GM19397 (cell line): ENCODE results near the gene EPB41L2.

Experiments
- ATAC-seq: cut with Tn5 transposase; IDR thresholded peaks from one replicate; pipeline ENCODE4 v1.9.1; 2021; ENCODE audit warnings: mild to moderate bottlenecking, moderate library complexity; ENCODE audit not compliant: unreplicated experiment

Gene EPB41L2

DNA sequence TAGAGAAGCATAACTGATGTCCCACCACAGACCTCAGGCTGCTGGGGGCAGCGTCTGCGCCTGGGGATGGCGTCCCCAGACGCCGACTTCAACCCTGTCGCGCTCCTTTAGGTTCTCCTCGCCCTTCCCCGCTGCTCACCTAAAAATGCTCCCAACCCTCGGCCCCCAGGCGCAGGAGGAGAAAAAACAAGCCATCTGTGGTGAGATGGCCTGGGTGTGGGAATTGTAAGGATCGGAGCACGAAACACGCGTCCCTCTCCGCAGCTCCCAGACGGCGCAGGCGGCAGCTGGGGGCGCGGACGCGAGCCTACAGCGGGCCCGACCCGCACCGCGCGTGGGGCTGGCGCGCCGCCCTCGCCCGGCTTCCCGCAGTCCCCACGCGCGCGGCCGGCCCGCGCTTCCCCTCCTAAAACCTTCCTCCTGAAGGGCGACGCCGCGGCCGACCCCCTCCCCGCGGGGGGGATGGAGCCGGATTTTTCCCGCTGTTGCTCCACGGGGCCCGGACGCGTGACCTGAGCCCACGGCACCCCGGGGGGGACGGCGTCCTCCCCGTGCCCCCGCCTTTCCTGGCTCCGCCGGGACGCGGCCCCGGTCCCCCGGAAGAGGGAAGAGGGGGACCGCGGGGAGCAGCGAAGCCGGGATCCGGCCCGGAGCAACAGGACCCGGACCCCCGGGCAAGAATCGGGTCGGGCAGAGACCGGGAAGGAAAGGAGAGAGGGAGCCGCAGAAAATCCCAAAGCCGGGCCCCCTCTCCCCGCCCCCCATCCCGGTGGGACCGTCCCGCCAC, 611 bp downstream of the EPB41L2 start:
- peak; percentile 28 for ATAC-seq

DNA sequence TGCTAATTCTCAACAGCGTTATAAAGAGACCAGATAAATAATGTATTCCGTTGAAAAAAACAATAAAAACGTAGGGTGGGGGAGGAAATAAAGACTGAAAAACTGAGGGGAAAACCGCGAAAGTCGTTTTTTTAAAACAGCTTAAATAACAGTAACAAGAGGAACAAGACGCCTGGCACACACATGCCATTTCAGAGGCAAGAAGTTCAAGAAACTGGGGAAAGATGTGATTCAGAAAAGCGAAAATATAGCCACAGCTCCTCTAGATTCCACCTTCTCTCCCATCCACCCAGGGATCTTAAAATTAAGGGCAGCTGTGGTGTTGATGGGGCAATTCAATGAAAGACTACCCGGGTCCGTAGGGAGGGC, 1.3 kb downstream of the EPB41L2 start:
- ATAC-seq = no peak

DNA sequence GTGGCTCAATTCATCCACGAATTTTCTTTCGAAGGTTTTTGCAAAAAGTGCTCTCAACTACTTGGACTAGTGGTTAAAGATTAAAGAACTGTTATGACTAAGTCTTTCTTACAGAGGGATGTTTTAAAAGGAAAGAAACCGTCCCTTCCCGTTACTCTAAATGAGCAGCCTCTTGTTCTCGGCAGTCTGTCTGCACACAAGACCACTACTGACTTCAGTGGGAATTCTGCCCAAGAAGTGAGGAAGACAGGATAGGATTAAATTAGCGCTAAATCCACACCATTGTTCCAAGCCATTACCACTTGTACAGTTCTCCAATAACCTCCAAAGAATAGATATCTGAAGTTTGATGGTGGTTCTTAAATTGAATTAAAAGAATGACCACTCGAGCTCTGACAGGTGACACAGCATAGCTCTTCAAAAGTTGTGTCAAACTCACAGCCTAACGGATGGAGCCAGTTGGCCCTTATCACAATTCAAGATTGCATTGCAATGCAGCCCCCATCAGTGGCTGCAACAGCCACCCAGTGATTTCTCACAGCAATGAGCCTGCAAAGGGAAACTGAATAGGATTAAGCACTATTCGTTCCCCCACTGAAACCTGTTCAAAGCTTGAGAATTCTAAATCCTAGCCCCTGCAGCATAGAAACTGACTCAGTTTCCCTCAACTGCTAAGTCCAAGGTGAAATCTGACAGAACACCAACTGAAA, 1.8 kb downstream of the EPB41L2 start:
- no peak for ATAC-seq

DNA sequence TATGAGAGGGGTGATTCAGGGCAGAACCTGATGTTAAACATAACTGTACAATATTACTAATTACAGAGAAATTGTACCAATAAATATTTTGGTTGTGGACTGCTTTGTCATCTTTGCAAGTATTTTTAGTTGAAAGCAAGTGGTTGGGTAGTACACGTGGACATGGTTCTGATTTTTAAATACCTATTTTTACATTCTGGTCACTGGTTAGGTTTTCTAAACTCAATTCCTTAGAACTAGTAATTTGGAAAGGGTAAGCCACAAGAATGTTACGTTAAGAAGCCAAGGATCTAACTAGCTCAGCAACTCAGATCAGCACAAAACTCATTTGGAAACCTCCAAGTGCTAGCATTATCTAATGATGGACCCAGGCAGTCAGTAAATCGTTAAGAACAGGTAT, 2.7 kb downstream of the EPB41L2 start:
- no peak for ATAC-seq

DNA sequence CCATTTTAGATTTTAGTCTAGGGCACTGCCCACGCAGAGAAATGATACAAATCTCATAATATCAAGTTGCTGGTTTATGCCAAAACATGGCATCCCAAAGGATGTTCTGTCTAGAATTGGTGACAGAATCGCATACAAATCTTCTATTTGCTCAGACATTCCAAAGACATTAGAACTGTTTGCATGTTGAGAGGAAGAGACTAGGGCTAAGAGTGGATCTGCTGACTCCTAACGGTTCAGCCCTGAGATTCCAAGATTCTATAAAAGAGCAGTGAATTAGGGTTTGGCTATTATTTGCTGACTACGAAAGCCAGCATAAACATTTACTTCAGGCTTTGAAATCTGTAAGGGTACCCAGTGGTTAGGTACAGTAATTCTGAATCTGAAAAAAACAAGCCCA, 3.6 kb downstream of the EPB41L2 start:
- ATAC-seq = no peak

DNA sequence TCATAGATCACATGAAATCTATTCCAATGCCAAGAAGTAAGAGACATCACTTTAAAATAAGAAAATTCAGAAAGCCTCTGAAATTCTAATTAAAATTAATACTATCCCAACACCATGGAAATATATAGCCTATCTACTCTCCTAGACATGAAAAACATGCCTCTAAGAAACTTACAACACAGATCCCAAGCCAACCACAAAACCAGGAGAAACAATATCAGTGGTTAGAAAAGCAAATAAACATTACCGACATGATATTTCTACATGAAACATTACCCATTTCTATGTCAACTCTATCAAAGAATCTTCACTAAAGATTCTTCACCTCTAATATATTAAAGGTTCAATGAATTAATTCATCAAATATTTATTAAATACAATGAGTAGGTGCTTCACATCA, 4.8 kb downstream of the EPB41L2 start:
- ATAC-seq = no peak

DNA sequence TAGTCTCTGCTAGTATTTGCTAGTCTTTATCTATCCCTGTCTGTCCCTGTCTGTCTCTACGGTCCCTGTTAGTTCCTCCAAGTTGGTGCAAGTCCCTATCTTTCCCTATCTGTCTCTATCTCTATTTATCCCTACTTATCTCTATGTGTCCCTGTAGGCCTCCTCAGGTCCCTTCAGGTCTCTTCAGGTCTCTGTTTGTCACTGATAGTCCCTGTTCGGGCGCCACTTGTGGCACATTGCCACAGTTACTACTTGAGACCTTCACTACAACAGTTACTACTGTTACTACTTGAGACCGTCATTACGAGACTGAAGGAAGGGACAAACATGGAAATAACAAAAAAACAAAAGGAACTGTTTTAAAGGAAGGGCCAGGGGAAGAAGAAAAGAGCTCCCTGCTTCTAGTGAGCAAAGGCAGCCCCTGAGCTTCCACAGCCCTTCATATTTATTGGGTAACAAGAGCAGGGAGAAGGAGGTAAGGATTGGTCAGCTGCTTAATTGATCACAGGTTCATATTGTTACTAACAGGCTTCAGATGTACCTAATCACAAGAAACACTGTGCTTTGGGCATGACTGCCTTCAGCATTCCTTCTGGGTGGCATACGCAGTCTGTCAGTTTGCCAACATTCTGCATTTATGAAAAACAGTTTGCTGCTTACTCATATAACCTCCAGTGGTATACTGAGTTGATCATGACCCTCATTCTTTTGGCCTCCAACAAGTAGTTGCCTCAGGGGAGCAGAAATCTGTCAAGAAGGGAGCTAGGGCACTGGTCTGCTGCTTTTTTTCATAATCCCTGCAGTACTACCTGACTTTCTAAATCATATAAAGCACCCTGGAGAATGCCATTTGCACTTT, 8.4 kb downstream of the EPB41L2 start:
- ATAC-seq = no peak

DNA sequence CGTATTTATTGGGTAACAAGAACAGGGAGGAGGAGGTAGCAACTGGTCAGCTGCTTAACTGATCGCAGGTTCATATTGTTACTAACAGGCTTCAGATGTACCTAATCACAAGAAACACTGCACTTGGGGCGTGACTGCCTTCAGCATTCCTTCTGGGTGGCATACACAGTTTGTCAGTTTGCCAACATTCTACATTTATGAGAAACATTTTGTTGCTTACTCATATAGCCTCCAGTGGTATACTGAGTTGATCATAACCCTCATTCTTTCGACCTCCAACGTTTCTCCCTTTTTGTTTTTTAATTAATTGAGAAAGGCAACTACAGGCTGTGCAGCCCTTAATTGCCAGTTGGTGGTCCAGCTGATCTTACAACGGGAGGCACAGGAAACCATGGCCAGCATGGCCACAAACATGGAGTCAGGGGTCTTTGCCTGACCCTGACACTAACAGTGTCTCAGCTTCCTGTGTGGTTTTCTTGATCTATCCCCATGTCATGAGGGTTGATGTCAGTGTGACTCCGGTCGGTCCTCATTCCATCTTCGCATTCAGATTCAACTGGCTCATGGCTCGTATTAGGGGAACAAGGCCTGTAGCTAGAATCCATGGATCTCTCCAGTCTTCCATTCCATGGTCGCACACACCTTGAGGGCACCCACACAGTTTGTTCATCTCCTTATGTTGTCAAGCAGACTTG, 9.4 kb downstream of the EPB41L2 start:
- ATAC-seq = no peak

DNA sequence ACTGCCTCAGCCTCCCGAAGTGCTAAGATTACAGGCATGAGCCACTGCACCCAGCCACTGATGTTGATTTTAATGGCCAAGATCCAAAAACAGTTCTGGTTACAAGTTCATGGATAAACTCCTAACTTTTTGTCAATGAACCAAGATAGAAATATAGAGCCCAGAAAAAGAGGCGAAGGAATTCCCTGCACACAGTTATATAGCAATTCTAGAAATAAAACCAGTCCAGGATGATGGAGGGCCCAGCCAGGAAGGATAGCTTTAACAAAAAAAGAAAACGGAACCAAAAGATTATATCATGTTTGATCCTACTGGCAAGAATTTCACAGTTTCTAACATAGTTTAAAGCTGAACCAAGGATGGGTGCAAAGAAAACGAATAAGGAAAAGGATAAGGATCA, 10.9 kb downstream of the EPB41L2 start:
- no peak for ATAC-seq

DNA sequence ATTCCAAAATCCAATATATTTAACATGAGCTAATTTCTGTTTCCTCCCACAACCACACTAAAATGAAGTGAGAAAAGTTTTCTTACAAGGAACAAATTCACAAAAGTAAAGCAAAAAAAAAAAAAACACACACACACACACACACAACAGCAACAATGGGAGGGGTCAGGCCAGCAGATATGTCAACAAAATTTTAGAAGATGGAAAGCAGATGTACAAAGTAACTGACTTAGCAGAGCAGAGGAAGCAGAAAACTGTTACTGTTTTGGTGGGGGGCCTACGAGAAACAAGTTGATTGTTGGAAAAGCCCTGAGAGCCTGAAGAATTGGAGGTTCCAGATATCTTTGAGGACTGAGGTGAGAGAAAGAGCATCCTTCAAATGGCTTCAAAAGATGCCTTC, 11.7 kb downstream of the EPB41L2 start:
- ATAC-seq = no peak

DNA sequence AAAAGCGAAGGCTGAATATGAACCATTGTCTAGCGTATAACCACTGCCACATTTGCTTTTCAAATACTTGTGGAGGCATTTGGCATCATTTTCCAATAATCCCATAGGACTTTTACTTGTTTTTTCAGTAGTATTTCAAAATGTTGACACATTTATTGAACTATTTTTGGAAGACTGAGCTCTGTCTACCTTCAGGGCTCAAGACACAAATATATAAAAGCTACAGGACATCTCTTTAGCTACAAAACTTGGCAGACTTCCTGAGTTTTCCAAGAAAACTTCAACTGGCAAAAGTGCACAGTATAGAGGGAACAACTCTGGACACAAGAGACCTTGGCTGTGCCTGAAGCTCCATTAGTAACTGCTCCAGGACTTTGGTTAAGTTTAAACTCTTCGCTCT, 13.4 kb downstream of the EPB41L2 start:
- no peak for ATAC-seq

DNA sequence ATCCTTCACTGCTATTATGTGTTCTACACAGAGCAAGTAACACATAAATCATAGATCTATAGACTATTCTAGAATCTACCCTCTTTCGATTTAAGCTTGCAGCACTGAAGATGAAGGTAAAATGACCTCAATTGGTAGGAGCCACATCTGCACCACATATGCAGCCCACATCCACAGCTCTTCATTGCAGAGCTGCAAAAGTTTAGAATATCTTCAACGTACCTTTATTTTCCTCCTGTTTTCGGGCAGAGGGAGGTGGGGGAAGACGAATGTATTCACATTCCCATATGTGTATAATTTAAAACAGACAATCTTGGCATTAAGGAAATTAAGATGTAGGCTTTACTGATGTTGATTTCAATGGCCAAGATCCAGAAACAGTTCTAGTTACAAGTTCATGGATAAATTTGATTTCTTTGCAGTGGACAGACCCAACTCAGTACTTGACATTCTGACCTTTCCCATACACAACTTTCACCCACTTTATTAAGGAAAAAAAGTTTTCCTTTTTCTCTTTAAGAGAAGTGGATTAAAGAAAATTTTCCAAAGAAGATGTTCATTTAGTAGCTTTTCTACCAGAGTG, 14.0 kb downstream of the EPB41L2 start:
- ATAC-seq = no peak

DNA sequence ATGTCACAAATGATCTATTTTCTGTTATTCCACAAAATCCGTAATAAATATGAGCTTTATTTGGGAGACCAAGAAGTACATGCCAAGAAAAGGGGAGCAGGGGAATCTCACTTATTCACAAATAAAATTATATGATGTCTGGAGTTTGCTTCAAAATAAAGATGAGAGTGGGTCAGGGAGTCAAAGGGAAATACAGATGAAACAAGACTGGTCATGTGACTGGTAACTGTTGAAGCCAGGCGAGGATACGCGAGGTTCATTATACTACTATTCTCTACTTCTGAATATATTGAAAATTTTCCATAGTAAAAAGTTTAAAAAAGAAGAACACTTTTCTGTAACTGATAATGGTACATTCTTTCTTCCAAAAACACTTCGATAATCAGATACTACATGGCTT, 14.6 kb downstream of the EPB41L2 start:
- no peak for ATAC-seq

DNA sequence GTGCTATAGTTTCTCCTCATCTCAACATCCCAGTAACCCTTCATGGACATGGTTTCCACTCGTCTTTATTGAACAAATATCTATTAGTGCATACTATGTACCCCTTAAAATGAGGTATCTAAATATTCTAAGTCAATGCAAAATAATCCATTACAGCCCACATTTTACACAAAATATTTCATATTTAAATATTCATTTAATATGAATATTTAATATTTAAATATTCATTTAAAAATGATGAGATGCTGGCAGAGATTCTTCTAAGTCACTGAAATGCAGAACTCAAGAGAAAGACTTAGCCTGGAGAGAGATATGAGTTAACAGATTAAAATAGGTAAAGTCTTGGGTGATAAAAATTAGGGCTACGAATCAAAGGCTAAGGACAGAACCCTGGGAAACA, 17.9 kb downstream of the EPB41L2 start:
- no peak for ATAC-seq

DNA sequence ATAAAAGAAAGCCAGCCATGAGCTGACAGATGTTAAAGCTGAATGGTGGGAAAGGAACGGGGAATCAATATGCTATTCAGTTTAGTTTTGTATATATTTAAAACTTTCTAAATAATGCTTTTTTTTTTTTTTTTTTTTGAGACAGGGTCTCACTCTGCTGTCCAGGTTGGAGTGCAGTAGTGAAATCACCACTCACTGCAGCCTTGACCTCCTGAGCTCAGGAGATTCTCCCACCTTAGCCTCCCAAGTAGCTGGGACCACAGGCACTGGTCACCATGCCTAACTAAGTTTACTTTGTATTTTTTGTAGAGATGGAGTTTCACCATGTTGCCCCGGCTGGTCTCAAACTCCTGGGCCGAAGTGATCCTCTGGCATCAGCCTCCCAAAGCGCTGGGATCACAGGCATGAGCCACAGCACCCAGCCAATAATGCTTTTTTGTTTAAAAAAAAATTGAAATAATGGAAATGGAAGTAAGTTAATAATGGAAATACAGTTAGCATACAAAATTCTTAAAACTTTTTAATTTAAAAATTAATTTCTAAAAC, 19.1 kb downstream of the EPB41L2 start:
- ATAC-seq = no peak

DNA sequence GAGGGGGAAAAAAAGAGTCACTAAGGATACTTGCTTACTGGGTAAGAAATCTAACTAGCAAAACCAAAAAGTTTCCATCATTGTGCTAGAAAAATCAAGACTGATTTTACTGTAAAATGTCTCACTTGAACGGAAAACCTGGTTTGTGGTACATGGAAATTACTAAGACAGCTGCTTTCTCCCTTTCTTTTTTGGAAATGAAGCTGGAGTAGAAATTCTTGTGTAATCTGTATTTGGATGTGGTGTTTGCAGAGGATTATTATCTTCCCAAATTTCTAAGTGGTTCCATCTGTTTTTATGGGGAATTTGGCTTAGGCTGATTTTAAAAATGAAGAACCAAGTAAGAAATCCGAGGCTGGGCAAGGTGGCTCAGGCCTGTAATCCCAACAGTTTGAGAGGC, 20.4 kb downstream of the EPB41L2 start:
- ATAC-seq = no peak

DNA sequence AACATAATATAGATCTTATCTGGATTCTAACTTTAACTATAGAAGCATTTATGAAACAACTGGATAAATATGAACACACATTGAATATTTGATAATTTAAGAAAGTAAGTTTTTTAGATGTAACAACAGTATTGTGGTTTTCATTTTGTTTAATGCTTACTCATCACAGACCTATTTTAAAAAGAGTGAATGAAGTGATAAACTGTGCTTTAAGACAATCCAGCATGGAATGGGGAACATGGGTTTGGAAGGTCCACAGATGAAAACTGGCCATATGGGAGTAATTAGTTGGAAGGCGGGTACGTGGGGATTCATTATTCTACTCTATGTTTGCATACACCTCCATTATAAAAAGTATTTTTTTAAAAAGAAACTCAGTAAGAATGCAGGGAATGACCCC, 21.2 kb downstream of the EPB41L2 start:
- ATAC-seq = no peak

DNA sequence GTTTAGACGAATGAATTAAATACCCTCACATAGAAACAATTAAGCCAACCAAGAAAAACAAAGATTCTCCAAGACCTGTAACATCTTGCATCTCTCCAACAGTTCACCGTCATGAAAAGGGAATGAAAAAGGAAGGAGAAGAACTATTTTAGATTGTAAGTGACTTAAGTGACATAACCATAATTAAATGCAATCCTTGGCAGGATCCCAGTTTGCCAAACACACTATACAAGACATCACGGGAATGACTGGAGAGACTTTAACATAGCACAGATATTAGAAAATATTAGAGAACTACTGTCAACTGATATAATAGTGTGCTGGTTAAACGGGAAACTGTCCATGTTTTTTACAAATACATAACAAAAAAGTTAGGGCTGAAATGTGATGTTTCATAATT, 22.2 kb downstream of the EPB41L2 start:
- no peak for ATAC-seq

DNA sequence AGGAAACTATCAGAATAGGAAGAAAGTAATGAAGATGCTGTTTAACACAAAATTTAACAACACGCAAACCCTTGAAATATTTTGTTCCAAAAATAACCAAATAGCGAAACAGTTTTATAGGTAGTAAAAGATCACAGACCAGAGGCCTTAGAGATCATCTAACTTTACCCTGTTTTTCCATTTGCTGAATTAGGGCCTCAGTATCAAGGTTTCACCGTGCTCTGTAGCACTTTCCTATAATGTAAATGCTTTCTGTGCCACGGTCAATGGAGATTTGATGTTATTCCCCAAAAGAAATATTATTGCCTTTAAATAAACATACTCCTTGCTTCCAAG, 23.7 kb downstream of the EPB41L2 start:
- ATAC-seq = no peak

DNA sequence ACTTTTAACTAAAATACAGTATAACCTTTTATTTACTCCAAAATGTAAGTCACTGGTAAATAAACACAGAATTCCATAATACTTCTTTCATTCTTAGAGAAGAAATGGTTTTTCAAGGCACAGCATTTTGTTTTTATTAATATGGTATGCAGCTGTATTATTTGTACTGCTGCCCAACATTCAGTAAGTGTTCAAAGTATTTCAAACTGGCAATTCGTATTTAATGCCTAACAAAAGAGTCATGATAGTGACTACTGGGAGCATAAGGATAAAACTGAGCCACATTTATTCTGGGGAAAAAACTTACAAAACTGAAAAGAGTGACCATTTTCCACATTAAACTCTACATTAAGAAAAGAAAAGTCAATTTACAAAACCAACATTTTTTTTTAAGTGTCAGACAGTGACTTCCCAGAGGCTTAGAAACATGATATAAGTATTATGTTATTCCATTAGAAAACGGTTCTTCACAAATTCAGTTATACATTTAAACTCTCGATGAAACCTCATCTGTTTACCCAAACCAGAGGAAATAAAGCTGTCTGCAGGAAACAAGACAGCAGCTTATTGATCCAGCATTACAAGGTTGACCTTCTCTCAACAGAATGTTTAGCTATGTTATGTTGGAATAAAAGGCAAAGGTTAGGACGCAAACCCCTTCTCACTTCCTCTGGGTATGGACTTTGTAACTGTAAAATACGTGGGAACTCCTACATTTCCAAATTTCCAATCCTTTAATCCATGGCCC, 24.3 kb downstream of the EPB41L2 start:
- ATAC-seq = no peak
